DMS53 treated with DMSO at 0.1 percent for 48 hours (cell line): ENCODE measurements around the gene C9.
"Not testable (repeated sequence)": the region's sequence is repeated elsewhere in the genome, so short reads cannot be mapped to it uniquely, and the experiment has no call there.

ENCODE experiments used
- DNase-seq: peaks from one replicate; lab custom pipeline; 2025; ENCODE audit not compliant: unreplicated experiment; lab: John Stamatoyannopoulos, UW

C9 gene

GRCh38 chr5:39266442-39266841, 97.9 kb downstream of the C9 start:
- DNase-seq = no peak

GRCh38 chr5:39264528-39264927, 99.8 kb downstream of the C9 start:
- DNase-seq = no peak

GRCh38 chr5:39262981-39263380, 101.3 kb downstream of the C9 start:
- DNase-seq = no peak

GRCh38 chr5:39260095-39260494, 104.2 kb downstream of the C9 start:
- DNase-seq = no peak

- DNase-seq = no peak
Observed at GRCh38 chr5:39257554-39257953, 106.7 kb downstream of the C9 start.

GRCh38 chr5:39256477-39257235, 107.6 kb downstream of the C9 start:
- DNase-seq = no peak

GRCh38 chr5:39255406-39255805, 108.9 kb downstream of the C9 start:
- DNase-seq = no peak

GRCh38 chr5:39254671-39255070, 109.6 kb downstream of the C9 start:
- no peak for DNase-seq

GRCh38 chr5:39253196-39253595, 111.1 kb downstream of the C9 start:
- DNase-seq = no peak

GRCh38 chr5:39249564-39250274, 114.6 kb downstream of the C9 start:
- no peak for DNase-seq

- DNase-seq = no peak
Observed at GRCh38 chr5:39249069-39249468, 115.2 kb downstream of the C9 start.

GRCh38 chr5:39240750-39241149, 123.5 kb downstream of the C9 start:
- DNase-seq = no peak

- no peak for DNase-seq
Observed at GRCh38 chr5:39238366-39239105, 125.8 kb downstream of the C9 start.

GRCh38 chr5:39236718-39237117, 127.6 kb downstream of the C9 start:
- no peak for DNase-seq

GRCh38 chr5:39235648-39236047, 128.6 kb downstream of the C9 start:
- DNase-seq = no peak

GRCh38 chr5:39234494-39234893, 129.8 kb downstream of the C9 start:
- DNase-seq = not testable (repeated sequence)
